HL-60/S4 treated with phorbol 12-myristate 13-acetate at 8.2 ng/mL for 4 days and 3 days (cell line): ENCODE data around the gene LHFPL6.
"Not testable (repeated sequence)": the region's sequence is repeated elsewhere in the genome, so short reads cannot be mapped to it uniquely, and the experiment has no call there.

Source experiments
- in situ Hi-C: fragments of 300-500 bp; cut with MboI; formaldehyde crosslinking; loops from 2 replicates; pipeline ENCODE4 v1.15.0; 2022; ENCODE audit warnings: low sequenced_read_pairs

The LHFPL6 gene

GRCh38 chr13:39364947-39365468 is 238.0 kb downstream of the LHFPL6 start:
- in situ Hi-C loops: no loop called here

- in situ Hi-C loops: no loop called here
These were observed 239.6 kb downstream of the LHFPL6 start for GRCh38 chr13:39363382-39363772.

- in situ Hi-C loops: no loop called here
These were observed 240.2 kb downstream of the LHFPL6 start for GRCh38 chr13:39362652-39363381.

- in situ Hi-C loops: no loop called here
These were observed 249.0 kb downstream of the LHFPL6 start for GRCh38 chr13:39353988-39354387.

GRCh38 chr13:39350461-39350881 is 252.5 kb downstream of the LHFPL6 start:
- in situ Hi-C loops: no loop called here

GRCh38 chr13:39349391-39349960 is 253.5 kb downstream of the LHFPL6 start:
- in situ Hi-C loops: no loop called here

GRCh38 chr13:39347926-39348901 is 254.8 kb downstream of the LHFPL6 start:
- in situ Hi-C loops: no loop called here

GRCh38 chr13:39345982-39346381 is 257.0 kb downstream of the LHFPL6 start:
- in situ Hi-C loops: no loop called here

- in situ Hi-C loops: no loop called here
These were observed 261.7 kb downstream of the LHFPL6 start for GRCh38 chr13:39341251-39341650.

GRCh38 chr13:39338114-39338513 is 264.9 kb downstream of the LHFPL6 start:
- in situ Hi-C loops: not testable (repeated sequence)

- in situ Hi-C loops: no loop called here
These were observed 266.1 kb downstream of the LHFPL6 start for GRCh38 chr13:39336937-39337336.

- in situ Hi-C loops: no loop called here
These were observed 266.8 kb downstream of the LHFPL6 start for GRCh38 chr13:39336207-39336606.

- in situ Hi-C loops: no loop called here
These were observed 267.3 kb downstream of the LHFPL6 start for GRCh38 chr13:39335721-39336120.

GRCh38 chr13:39330504-39330903 is 272.5 kb downstream of the LHFPL6 start:
- in situ Hi-C loops: no loop called here

GRCh38 chr13:39329182-39329639 is 273.8 kb downstream of the LHFPL6 start:
- in situ Hi-C loops: no loop called here

- in situ Hi-C loops: no loop called here
These were observed 275.9 kb downstream of the LHFPL6 start for GRCh38 chr13:39327172-39327479.

GRCh38 chr13:39326469-39327171 is 276.4 kb downstream of the LHFPL6 start:
- in situ Hi-C loops: no loop called here

GRCh38 chr13:39324806-39325311 is 278.1 kb downstream of the LHFPL6 start:
- in situ Hi-C loops: no loop called here

- in situ Hi-C loops: no loop called here
These were observed 280.0 kb downstream of the LHFPL6 start for GRCh38 chr13:39322836-39323585.

- in situ Hi-C loops: no loop called here
These were observed 281.4 kb downstream of the LHFPL6 start for GRCh38 chr13:39321574-39321973.
